H1 (cell line): ENCODE measurements around the gene CAPN13. TPM values are rescaled to one million over a fixed set of nuclear protein-coding genes. Genes with fewer than 3 reads are reported as not detected.

ENCODE experiments used
- NANOG ChIP-seq: IDR thresholded peaks from 2 replicates; pipeline ENCODE4 v1.6.1; 2011; ENCODE audit warnings: low read length, low read depth, mild to moderate bottlenecking, inconsistent platforms; ENCODE audit not compliant: insufficient read depth, poor library complexity, severe bottlenecking
- RNF2 ChIP-seq: fragments of 200-900, 300-1000 bp; sonication (generic); IDR thresholded peaks from 2 replicates; pipeline ENCODE4 v1.7.1; 2016; ENCODE audit warnings: borderline replicate concordance, low read depth, mild to moderate bottlenecking, antibody characterized with exemption, low read length; ENCODE audit not compliant: poor library complexity, severe bottlenecking; ENCODE audit errors: missing control alignments
- polyA plus RNA-seq, 7 experiments: library from polyadenylated mRNA; depleted of rRNA in 3 of 7; stranded (reverse) in 5 of 7; unstranded in 2 of 7; fragments of >200 nt in 5 of 7; fragments of 200-250 nt in 2 of 7; gene quantifications; 1 replicate in 5 of 7; 2 replicates in 1 of 7; 4 replicates in 1 of 7; pipeline versions ENCODE4 v1.2.1 to v1.2.3, GENCODE V29; 2011 to 2013; ENCODE audit warnings: missing spikeins in 2 of 7, mixed read lengths in 2 of 7
- total RNA-seq: library from RNA; stranded (reverse); fragmentation: NEBNext Ultra II Directional; extraction: Animal tissue kit (Norgen Biotek cat#: 25700); gene quantifications from 2 replicates; pipeline ENCODE4 v1.2.1, GENCODE V29; 2021

Gene CAPN13
- total and polyA plus RNA-seq, 2 of the 8 experiments (the other 6 are each of a cell fraction or from before 2014, with no cell fraction given): 2.4 TPM

DNA sequence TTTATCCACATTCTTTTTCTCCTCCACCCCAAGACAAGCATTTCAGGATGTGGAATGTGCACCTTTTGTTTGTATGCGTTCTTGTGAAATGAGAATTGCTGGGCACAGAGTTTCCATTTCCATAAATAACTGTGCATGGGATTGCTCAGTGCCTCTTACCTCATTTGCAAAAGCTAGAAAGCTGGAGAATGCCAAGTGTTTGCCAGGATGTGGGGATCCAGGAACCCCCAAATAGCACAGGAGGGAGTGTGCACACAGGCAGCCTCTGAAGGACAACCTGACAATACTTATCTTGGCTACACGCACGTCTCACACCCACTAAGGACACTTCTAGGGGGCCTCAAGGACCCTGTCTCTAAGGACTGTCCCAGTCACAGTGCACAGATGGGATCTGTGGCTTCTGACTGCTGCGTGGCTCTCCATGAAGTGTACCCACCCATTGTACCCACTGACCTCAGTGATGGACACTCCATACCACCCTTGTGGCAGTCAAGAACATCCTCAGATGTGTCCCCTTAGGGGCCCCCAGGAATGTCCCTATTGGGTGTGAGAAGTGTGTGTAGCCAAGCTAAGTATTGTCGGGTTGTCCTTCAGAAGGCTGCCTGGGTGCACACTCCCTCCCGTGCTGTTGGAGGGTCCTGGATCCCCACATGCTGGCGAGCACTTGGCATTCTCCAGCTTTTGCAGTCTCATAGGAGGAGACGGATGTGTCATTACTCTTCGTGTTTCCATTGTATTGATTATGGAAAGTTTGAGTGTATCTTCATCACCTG is 38.4 kb downstream of the CAPN13 start (continued):
- no peak for TF ChIP-seq RNF2
- no peak for TF ChIP-seq NANOG
- TF ChIP-seq, all 59 proteins: peak for 0
